ENCODE results near the gene TRABD2B.

The TRABD2B gene

DNA sequence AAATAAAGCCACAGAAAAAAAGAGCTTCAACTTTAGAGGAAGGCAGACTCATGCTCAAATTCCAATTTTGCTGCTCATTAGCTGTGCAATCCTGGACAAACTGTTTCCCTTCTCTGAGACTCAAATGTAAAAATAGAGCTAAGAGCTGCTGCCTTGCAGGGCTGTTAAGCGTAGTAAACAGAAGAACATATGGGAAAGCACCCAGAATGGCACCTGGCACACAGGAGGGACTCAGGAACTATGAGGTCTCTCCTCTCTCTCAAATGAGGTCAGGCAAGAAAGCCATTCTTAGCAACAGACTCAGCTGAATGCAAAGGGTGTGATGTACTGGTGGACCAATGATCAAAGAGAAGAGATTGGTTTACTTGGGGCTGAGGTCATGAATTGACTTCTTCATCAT, 61.3 kb downstream of the TRABD2B start:
- peaks cover 16% of the 10 kb centered on the region for H3K27me3 Mint-ChIP-seq (ENCODE audit: low read depth)
- no peaks in the 10 kb centered on the region for H3K9me3 Mint-ChIP-seq
- peaks cover 54% of the 10 kb centered on the region for H3K4me1 Mint-ChIP-seq
- H3K36me3 Mint-ChIP-seq (ENCODE audit: low read depth) = no peaks in the 10 kb centered on the region
- no peak overlapping the region for H3K27ac Mint-ChIP-seq
- H3K4me3 Mint-ChIP-seq = no peak overlapping the region
- TF ChIP-seq CTCF (IDR thresholded peaks at IDR 0.05; ENCODE audit: unreplicated experiment in 3 of 3) = no peak

GRCh38 chr1:47935163-47935562, 62.0 kb downstream of the TRABD2B start:
- H3K27me3 Mint-ChIP-seq (ENCODE audit: low read depth) = peaks cover 16% of the 10 kb centered on the region
- peak overlapping the region in 2 of 3 experiments; percentile 55 to 63 for H3K27ac Mint-ChIP-seq
- no peaks in the 10 kb centered on the region for H3K36me3 Mint-ChIP-seq (ENCODE audit: low read depth)
- TF ChIP-seq CTCF (IDR thresholded peaks at IDR 0.05; ENCODE audit: unreplicated experiment in 3 of 3) = no peak
- H3K9me3 Mint-ChIP-seq = no peaks in the 10 kb centered on the region
- H3K4me3 Mint-ChIP-seq = no peak overlapping the region
- H3K4me1 Mint-ChIP-seq = peaks cover 60% of the 10 kb centered on the region

GRCh38 chr1:47934243-47934805, 62.9 kb downstream of the TRABD2B start:
- Mint-ChIP-seq H3K4me1 (peaks cover 64% of the 10 kb centered on the region), H3K36me3 (ENCODE audit: low read depth) (no peaks in the 10 kb centered on the region), H3K27me3 (ENCODE audit: low read depth) (peaks cover 22% of the 10 kb centered on the region), H3K9me3 (no peaks in the 10 kb centered on the region), H3K4me3 (no peak overlapping the region), H3K27ac (peak overlapping the region; percentile 47 to 63 (median 55))
- no peak for TF ChIP-seq CTCF (IDR thresholded peaks at IDR 0.05; ENCODE audit: unreplicated experiment in 3 of 3)

DNA sequence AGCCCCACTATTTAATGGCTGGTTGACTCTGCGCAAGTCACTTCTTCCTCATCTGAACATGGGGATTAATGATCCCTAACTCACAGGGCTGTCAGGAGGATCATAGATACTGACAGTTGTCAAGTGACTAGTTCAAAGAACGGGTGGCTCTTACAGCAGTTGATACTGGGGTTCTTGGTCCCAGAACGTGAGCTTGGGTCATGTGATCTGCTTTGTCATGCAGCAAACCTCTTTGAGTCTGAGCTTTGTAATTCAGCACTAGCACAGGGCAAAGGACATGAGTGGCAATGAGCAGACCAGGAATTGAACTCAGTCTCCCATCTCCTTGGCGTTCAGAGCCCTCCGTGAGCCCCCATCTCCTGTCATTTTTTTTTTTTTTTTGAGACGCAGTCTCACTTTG, 64.4 kb downstream of the TRABD2B start:
- Mint-ChIP-seq H3K4me1 (peaks cover 52% of the 10 kb centered on the region), H3K27me3 (ENCODE audit: low read depth) (peaks cover 31% of the 10 kb centered on the region), H3K4me3 (no peak overlapping the region), H3K27ac (no peak overlapping the region), H3K36me3 (ENCODE audit: low read depth) (no peaks in the 10 kb centered on the region), H3K9me3 (no peaks in the 10 kb centered on the region)
- no peak for TF ChIP-seq CTCF (IDR thresholded peaks at IDR 0.05; ENCODE audit: unreplicated experiment in 3 of 3)

GRCh38 chr1:47931395-47931794, 65.8 kb downstream of the TRABD2B start:
- no peak for TF ChIP-seq CTCF (IDR thresholded peaks at IDR 0.05; ENCODE audit: unreplicated experiment in 3 of 3)
- Mint-ChIP-seq H3K4me3 (no peak overlapping the region), H3K27me3 (ENCODE audit: low read depth) (peaks cover 44% of the 10 kb centered on the region)

GRCh38 chr1:47930210-47930840, 66.9 kb downstream of the TRABD2B start:
- H3K4me1 Mint-ChIP-seq = peaks cover 50% of the 10 kb centered on the region
- H3K27ac Mint-ChIP-seq = peak overlapping the region in 1 of 3 experiments; percentile 21
- H3K27me3 Mint-ChIP-seq (ENCODE audit: low read depth) = peaks cover 45% of the 10 kb centered on the region
- TF ChIP-seq CTCF (IDR thresholded peaks at IDR 0.05; ENCODE audit: unreplicated experiment in 3 of 3) = no peak
- no peak overlapping the region for H3K4me3 Mint-ChIP-seq
- no peaks in the 10 kb centered on the region for H3K9me3 Mint-ChIP-seq
- no peaks in the 10 kb centered on the region for H3K36me3 Mint-ChIP-seq (ENCODE audit: low read depth)

More at GRCh38 chr1:47931395-47931794, 65.8 kb downstream of the TRABD2B start:
- Mint-ChIP-seq H3K9me3 (no peaks in the 10 kb centered on the region), H3K4me1 (peaks cover 52% of the 10 kb centered on the region), H3K27ac (no peak overlapping the region), H3K36me3 (ENCODE audit: low read depth) (no peaks in the 10 kb centered on the region)

All from nephron (organoid).